GM12874 (cell line): ENCODE measurements around the gene HNF4A.

ENCODE experiments used
- TF ChIP-seq, protein P1 (sequence below): IDR thresholded peaks from 2 replicates; pipeline ENCODE4 v1.5.1; 2011; ENCODE audit warnings: low read depth, mild to moderate bottlenecking, control low read depth, low read length, moderate library complexity; ENCODE audit not compliant: insufficient read depth

Gene HNF4A

DNA sequence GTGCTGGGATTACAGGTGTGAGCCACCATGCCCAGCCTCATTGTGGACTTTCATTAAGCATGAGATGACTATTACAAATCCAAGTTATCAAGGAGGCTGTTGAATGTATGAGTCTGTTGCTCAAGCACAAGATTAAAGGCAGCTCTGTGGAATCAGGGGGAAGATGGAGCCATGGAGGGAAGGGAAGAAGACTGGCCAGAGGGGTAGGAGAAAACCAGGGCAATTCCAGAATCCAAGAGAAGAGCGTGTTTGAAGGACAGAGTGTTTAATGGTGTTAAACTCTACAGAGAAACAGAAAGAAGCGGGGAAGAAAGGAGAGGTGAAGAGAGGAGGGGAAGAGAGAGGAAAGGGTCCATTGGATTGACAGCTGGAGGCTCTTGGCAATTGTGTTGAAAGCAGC, 70.4 kb downstream of the HNF4A start:
- TF ChIP-seq, protein P1, sequence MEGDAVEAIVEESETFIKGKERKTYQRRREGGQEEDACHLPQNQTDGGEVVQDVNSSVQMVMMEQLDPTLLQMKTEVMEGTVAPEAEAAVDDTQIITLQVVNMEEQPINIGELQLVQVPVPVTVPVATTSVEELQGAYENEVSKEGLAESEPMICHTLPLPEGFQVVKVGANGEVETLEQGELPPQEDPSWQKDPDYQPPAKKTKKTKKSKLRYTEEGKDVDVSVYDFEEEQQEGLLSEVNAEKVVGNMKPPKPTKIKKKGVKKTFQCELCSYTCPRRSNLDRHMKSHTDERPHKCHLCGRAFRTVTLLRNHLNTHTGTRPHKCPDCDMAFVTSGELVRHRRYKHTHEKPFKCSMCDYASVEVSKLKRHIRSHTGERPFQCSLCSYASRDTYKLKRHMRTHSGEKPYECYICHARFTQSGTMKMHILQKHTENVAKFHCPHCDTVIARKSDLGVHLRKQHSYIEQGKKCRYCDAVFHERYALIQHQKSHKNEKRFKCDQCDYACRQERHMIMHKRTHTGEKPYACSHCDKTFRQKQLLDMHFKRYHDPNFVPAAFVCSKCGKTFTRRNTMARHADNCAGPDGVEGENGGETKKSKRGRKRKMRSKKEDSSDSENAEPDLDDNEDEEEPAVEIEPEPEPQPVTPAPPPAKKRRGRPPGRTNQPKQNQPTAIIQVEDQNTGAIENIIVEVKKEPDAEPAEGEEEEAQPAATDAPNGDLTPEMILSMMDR = no peak

DNA sequence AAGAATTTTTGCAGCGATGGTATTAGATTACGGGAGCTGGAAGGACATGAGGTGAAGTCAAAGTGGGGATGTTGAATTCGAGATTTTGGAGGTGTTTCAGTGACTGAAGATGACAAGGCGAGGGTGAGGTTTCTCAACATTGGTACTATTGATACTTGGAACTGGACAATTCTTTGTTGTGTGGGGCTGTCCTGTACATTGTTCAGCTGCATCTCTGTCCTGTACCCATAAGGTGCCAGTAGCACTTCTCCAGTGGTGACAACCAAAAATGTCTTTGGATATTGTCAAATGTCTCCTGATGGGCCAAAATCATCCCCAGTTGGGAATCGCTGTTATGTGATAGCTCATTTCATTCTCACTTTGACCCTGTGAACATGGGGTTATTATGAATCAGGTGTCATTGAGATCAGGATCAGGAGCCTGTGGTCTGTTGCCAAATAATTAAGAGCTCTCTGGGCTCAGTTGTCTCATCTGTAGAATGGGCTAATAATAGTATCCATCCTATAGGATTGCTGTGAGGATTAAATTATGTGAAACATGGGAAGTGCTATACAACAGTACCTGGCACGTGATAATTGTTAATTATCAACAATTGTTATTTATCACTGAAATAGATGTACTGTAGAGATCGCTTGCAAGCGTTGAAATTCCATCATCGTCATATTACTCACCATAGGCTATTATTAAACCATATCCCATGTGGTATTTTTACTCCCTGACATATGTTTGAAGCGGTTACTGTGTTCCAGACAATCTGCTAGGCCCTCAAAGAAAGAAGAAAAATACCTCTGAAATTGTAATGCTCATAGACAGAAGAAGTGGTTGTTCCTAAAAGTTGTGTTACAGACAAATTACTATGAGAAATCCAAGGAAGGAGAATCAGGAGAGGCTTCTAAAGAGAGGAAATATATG, 71.6 kb downstream of the HNF4A start:
- TF ChIP-seq, protein P1 = no peak

GRCh38 chr20:44427804-44428173, 72.3 kb downstream of the HNF4A start:
- TF ChIP-seq, protein P1 = no peak

DNA sequence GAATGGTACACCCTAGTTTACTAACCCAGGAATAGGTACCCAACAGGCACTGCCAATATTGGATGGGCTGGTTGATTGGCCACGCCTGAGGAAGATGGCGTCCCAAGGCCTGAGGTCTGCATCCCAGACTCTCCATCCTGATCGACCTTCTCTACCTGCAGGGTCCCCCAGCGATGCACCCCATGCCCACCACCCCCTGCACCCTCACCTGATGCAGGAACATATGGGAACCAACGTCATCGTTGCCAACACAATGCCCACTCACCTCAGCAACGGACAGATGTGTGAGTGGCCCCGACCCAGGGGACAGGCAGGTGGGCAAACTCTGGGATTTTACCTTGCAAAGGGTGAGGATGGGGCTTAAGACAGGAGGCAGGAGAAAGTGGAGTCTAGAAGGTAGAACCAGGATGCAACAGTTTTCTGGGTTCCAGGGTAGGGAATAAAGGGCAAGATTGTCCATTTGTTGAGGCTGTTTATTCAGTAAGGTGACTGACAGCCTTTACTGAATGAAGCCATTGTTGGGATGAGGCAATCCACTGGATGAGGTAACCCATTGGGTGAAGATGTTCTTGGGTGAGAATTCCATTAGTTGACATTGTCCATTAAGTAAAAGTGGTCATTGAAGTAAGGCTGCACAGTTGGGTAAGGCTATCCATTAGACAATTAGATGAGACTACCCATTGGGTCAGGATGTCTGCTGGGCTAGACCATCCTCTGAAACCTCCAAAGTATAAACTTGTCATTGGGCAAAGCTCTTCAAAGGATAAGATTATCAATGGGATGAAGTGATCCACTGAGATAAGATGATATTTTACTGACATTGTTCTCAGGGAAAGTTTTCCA, 72.9 kb downstream of the HNF4A start:
- TF ChIP-seq, protein P1 = no peak

DNA sequence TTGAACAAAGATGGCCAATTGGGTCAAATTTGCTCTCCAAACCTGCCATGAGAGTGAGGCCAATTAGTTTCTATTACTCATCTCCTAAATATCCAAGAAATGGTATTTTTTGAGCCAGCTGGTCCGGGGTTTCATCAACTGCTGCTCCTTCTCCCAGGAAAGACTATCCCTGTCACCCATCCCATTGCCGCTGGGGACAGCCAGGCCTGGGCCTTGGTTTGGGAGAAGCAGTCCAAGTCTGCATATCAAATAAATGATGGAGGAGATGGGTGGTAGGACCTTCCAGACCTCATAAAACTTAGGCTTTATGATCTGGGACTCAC, 73.5 kb downstream of the HNF4A start:
- TF ChIP-seq, protein P1 = no peak

DNA sequence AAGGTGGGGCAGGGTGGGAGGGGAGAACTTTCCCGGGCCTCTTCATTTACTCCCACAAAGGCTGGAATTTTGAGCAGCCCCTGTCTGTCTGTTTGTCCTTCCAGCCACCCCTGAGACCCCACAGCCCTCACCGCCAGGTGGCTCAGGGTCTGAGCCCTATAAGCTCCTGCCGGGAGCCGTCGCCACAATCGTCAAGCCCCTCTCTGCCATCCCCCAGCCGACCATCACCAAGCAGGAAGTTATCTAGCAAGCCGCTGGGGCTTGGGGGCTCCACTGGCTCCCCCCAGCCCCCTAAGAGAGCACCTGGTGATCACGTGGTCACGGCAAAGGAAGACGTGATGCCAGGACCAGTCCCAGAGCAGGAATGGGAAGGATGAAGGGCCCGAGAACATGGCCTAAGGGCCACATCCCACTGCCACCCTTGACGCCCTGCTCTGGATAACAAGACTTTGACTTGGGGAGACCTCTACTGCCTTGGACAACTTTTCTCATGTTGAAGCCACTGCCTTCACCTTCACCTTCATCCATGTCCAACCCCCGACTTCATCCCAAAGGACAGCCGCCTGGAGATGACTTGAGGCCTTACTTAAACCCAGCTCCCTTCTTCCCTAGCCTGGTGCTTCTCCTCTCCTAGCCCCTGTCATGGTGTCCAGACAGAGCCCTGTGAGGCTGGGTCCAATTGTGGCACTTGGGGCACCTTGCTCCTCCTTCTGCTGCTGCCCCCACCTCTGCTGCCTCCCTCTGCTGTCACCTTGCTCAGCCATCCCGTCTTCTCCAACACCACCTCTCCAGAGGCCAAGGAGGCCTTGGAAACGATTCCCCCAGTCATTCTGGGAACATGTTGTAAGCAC, 74.1 kb downstream of the HNF4A start:
- TF ChIP-seq, protein P1 = no peak
